ENCODE results near the gene PTPDC1. TPM values are rescaled to one million over a fixed set of nuclear protein-coding genes. Genes with fewer than 3 reads are reported as not detected.

Gene PTPDC1
- total RNA-seq, 4 donors from 2014 or later: 10.6 to 33.6 (median 21.6) TPM

GRCh38 chr9:94081864-94082463, 2.3 kb upstream of the PTPDC1 start:
- peak overlapping the region in 1 of 4 donors; percentile 32 for H3K27ac ChIP-seq
- ATAC-seq: no peak
- no peaks in the 10 kb centered on the region for H3K27me3 ChIP-seq
- no peaks in the 10 kb centered on the region for H3K9me3 ChIP-seq
- peaks cover 0 to 11% of the 10 kb centered on the region in 2 donors for H3K36me3 ChIP-seq
- WGBS, 2 donors (ENCODE audit: low coverage in 1 of 2): 52 to 62% methylated on average over 3 to 7 of the region's 8 CpGs
- H3K4me1 ChIP-seq: peaks cover 0 to 37% (median 7%) of the 10 kb centered on the region in 3 donors
- TF ChIP-seq POLR2A (IDR thresholded peaks at IDR 0.05): no peak
- no peak for TF ChIP-seq CTCF (IDR thresholded peaks at IDR 0.05)
- no peak for TF ChIP-seq EP300 (IDR thresholded peaks at IDR 0.05)
- TF ChIP-seq POLR2AphosphoS5 (IDR thresholded peaks at IDR 0.05): no peak
- H3K4me3 ChIP-seq: no peak overlapping the region

GRCh38 chr9:94082553-94082952, 1.7 kb upstream of the PTPDC1 start:
- TF ChIP-seq CTCF (IDR thresholded peaks at IDR 0.05) (no peak), EP300 (IDR thresholded peaks at IDR 0.05) (no peak), POLR2AphosphoS5 (IDR thresholded peaks at IDR 0.05) (no peak), POLR2A (IDR thresholded peaks at IDR 0.05) (no peak)
- peaks cover 0 to 40% (median 7%) of the 10 kb centered on the region in 3 donors for H3K4me1 ChIP-seq
- WGBS, 2 donors (ENCODE audit: low coverage in 1 of 2): 79 to 100% methylated on average over 3 of the region's 3 CpGs
- peaks cover 0 to 11% of the 10 kb centered on the region in 2 donors for H3K36me3 ChIP-seq
- H3K4me3 ChIP-seq: no peak overlapping the region
- peak overlapping the region in 1 of 4 donors; percentile 2 for H3K27ac ChIP-seq
- no peaks in the 10 kb centered on the region for H3K27me3 ChIP-seq
- no peaks in the 10 kb centered on the region for H3K9me3 ChIP-seq
- no peak for ATAC-seq

GRCh38 chr9:94082956-94083355, 1.3 kb upstream of the PTPDC1 start:
- no peak for ATAC-seq
- peaks cover 0 to 40% (median 7%) of the 10 kb centered on the region in 3 donors for H3K4me1 ChIP-seq
- peak overlapping the region in 2 of 4 donors; percentile 2 to 11 for H3K27ac ChIP-seq
- H3K9me3 ChIP-seq: no peaks in the 10 kb centered on the region
- H3K4me3 ChIP-seq: no peak overlapping the region
- H3K36me3 ChIP-seq: peaks cover 0 to 15% of the 10 kb centered on the region in 2 donors
- no peak for TF ChIP-seq EP300 (IDR thresholded peaks at IDR 0.05)
- H3K27me3 ChIP-seq: no peaks in the 10 kb centered on the region
- 60 to 88% methylated on average over 1 of the region's 1 CpG for WGBS, 2 donors (ENCODE audit: low coverage in 1 of 2)

- TF ChIP-seq EP300 (IDR thresholded peaks at IDR 0.05) (no peak), POLR2A (IDR thresholded peaks at IDR 0.05) (no peak), CTCF (IDR thresholded peaks at IDR 0.05) (no peak), POLR2AphosphoS5 (IDR thresholded peaks at IDR 0.05) (no peak)
- ATAC-seq: no peak
- peaks cover 0 to 40% (median 7%) of the 10 kb centered on the region in 3 donors for H3K4me1 ChIP-seq
- H3K27me3 ChIP-seq: no peaks in the 10 kb centered on the region
- H3K36me3 ChIP-seq: peaks cover 0 to 20% of the 10 kb centered on the region in 2 donors
- H3K9me3 ChIP-seq: no peaks in the 10 kb centered on the region
- WGBS, 2 donors (ENCODE audit: low coverage in 1 of 2): 62 to 70% methylated on average over 3 to 6 of the region's 6 CpGs
- H3K4me3 ChIP-seq: peak overlapping the region in 1 of 2 donors; percentile 13
- H3K27ac ChIP-seq: peak overlapping the region in 1 of 4 donors; percentile 2
These were observed 880 bp upstream of the PTPDC1 start for GRCh38 chr9:94083384-94083783.

GRCh38 chr9:94085062-94085639, 887 bp downstream of the PTPDC1 start:
- no peak overlapping the region for H3K27ac ChIP-seq
- peaks cover 0 to 18% of the 10 kb centered on the region in 2 donors for H3K36me3 ChIP-seq
- H3K27me3 ChIP-seq: no peaks in the 10 kb centered on the region
- H3K4me3 ChIP-seq: no peak overlapping the region
- TF ChIP-seq EP300 (IDR thresholded peaks at IDR 0.05): no peak
- TF ChIP-seq CTCF (IDR thresholded peaks at IDR 0.05): no peak
- no peak for TF ChIP-seq POLR2AphosphoS5 (IDR thresholded peaks at IDR 0.05)
- no peak for TF ChIP-seq POLR2A (IDR thresholded peaks at IDR 0.05)
- ATAC-seq: no peak
- 80 to 92% methylated on average over 3 to 6 of the region's 6 CpGs for WGBS, 2 donors (ENCODE audit: low coverage in 1 of 2)
- H3K4me1 ChIP-seq: peaks cover 0 to 40% (median 7%) of the 10 kb centered on the region in 3 donors
- no peaks in the 10 kb centered on the region for H3K9me3 ChIP-seq

All from gastroesophageal sphincter (tissue), 4 donors.